Neural cell (in vitro differentiated cells): ENCODE data around the gene TKFC. TPM values are rescaled to one million over a fixed set of nuclear protein-coding genes. Genes with fewer than 3 reads are reported as not detected.

Source experiments
- H2AFZ ChIP-seq: fragments of 200-600, 300-800 bp; sonication (generic), shearing (Covaris generic); 2 replicates; pipeline ENCODE4 v1.6.0; 2014; ENCODE audit warnings: low read depth, mild to moderate bottlenecking, antibody characterized with exemption, low read length, moderate library complexity
- H3F3A ChIP-seq: fragments of 200-600 bp; shearing (Covaris generic); 2 replicates; pipeline ENCODE4 v1.6.1; 2016; ENCODE audit warnings: mild to moderate bottlenecking, moderate library complexity, mixed read lengths, antibody characterized with exemption, low read length; ENCODE audit not compliant: insufficient read depth, poor library complexity, severe bottlenecking
- H3K27ac ChIP-seq: fragments of 200-600, 300-800 bp; sonication (generic), shearing (Covaris generic); 2 replicates; pipeline ENCODE4 v1.5.1; 2014; ENCODE audit warnings: mild to moderate bottlenecking, low read length, moderate library complexity
- H3K27me3 ChIP-seq: fragments of 300-800, 200-600 bp; sonication (generic), shearing (Covaris generic); 2 replicates; pipeline ENCODE4 v1.6.0; 2014; ENCODE audit warnings: mild to moderate bottlenecking, low read depth, low read length, moderate library complexity; ENCODE audit not compliant: insufficient read depth
- H3K36me3 ChIP-seq: fragments of 300-800, 200-600 bp; sonication (generic), shearing (Covaris generic); 2 replicates; pipeline ENCODE4 v1.5.1; 2014; ENCODE audit warnings: mild to moderate bottlenecking, antibody characterized with exemption, low read length, moderate library complexity; ENCODE audit not compliant: insufficient read depth
- H3K4me2 ChIP-seq: fragments of 300-800, 200-600 bp; sonication (generic), shearing (Covaris generic); 2 replicates; pipeline ENCODE4 v1.6.0; 2014; ENCODE audit warnings: mild to moderate bottlenecking, low read length
- H3K4me3 ChIP-seq: fragments of 300-800, 200-600 bp; sonication (generic), shearing (Covaris generic); 2 replicates; pipeline ENCODE4 v1.5.1; 2014; ENCODE audit warnings: mild to moderate bottlenecking, low read length, moderate library complexity
- H3K79me2 ChIP-seq: fragments of 200-600 bp; shearing (Covaris generic); replicated peaks from 2 replicates; pipeline ENCODE4 v1.6.0; 2014; ENCODE audit warnings: mild to moderate bottlenecking, low read length, moderate library complexity; ENCODE audit not compliant: insufficient read depth
- H3K9ac ChIP-seq: fragments of 300-800, 200-600 bp; sonication (generic), shearing (Covaris generic); 2 replicates; pipeline ENCODE4 v1.6.1; 2016; ENCODE audit warnings: mild to moderate bottlenecking, low read length, mixed read lengths
- H3K9me2 ChIP-seq: fragments of 200-600 bp; shearing (Covaris generic); 2 replicates; pipeline ENCODE4 v1.6.1; 2016; ENCODE audit warnings: mild to moderate bottlenecking, low read length, mixed read lengths; ENCODE audit not compliant: insufficient read depth
- H3K9me3 ChIP-seq: fragments of 200-600, 300-800 bp; sonication (generic), shearing (Covaris generic); 2 replicates; pipeline ENCODE4 v1.6.1; 2016; ENCODE audit warnings: mild to moderate bottlenecking, mixed run types, low read length, moderate library complexity, mixed read lengths
- H4K20me1 ChIP-seq: fragments of 200-600 bp; shearing (Covaris generic); 2 replicates; pipeline ENCODE4 v1.6.1; 2016; ENCODE audit warnings: mild to moderate bottlenecking, mixed run types; ENCODE audit not compliant: insufficient read depth
- EP300 ChIP-seq: fragments of 450-650 bp; conservative IDR thresholded peaks from 2 replicates; pipeline ENCODE4 v1.6.1; 2014; ENCODE audit warnings: antibody characterized with exemption, mild to moderate bottlenecking, moderate library complexity; ENCODE audit not compliant: poor library complexity, severe bottlenecking
- EZH2 ChIP-seq: fragments of 200-600, 300-800 bp; shearing (Covaris generic), sonication (generic); IDR thresholded peaks from 2 replicates; pipeline ENCODE4 v1.6.1; 2014; ENCODE audit warnings: antibody characterized with exemption, low read length, borderline replicate concordance, mild to moderate bottlenecking; ENCODE audit not compliant: insufficient read depth, poor library complexity, severe bottlenecking
- MXI1 ChIP-seq: fragments of 450-650 bp; conservative IDR thresholded peaks from 2 replicates; pipeline ENCODE4 v1.6.1; 2014; ENCODE audit warnings: antibody characterized with exemption, mild to moderate bottlenecking; ENCODE audit not compliant: poor library complexity, severe bottlenecking
- POLR2AphosphoS5 ChIP-seq: IDR thresholded peaks from 2 replicates; pipeline ENCODE4 v1.6.1; 2012
- RAD21 ChIP-seq: fragments of 450-650 bp; conservative IDR thresholded peaks from 2 replicates; pipeline ENCODE4 v1.6.1; 2014; ENCODE audit warnings: antibody characterized with exemption, mild to moderate bottlenecking, moderate library complexity
- SMC3 ChIP-seq: fragments of 450-650 bp; conservative IDR thresholded peaks from 2 replicates; pipeline ENCODE4 v1.6.1; 2014; ENCODE audit warnings: antibody characterized with exemption, mild to moderate bottlenecking, moderate library complexity; ENCODE audit not compliant: poor library complexity
- TAF1 ChIP-seq: IDR thresholded peaks from 2 replicates; pipeline ENCODE4 v1.6.1; 2012; ENCODE audit warnings: low read depth
- polyA plus RNA-seq: library from polyadenylated mRNA; depleted of rRNA; stranded (reverse); fragments of >200 nt; gene quantifications from 2 replicates; pipeline ENCODE4 v1.2.3, GENCODE V29; 2014
- TF ChIP-seq, protein P1 (sequence below): fragments of 450-650 bp; IDR thresholded peaks from 2 replicates; pipeline ENCODE4 v1.5.1; 2014; ENCODE audit warnings: antibody characterized with exemption, mild to moderate bottlenecking, moderate library complexity; ENCODE audit not compliant: poor library complexity, severe bottlenecking
- TF ChIP-seq, protein P2 (sequence below): IDR thresholded peaks from 2 replicates; pipeline ENCODE4 v1.6.1; 2012; ENCODE audit warnings: borderline replicate concordance

Gene TKFC
- polyA plus RNA-seq, 1 donor from 2014 or later: 46.0 TPM

- Histone ChIP-seq H3K9me2 (no peaks in the 10 kb centered on the region), H3K27ac (no peak overlapping the region), H3K9me3 (no peaks in the 10 kb centered on the region), H3K36me3 (no peaks in the 10 kb centered on the region), H4K20me1 (no peaks in the 10 kb centered on the region), H3K79me2 (no peaks in the 10 kb centered on the region), H3F3A (no peaks in the 10 kb centered on the region), H2AFZ (no peak overlapping the region), H3K9ac (no peak overlapping the region), H3K4me3 (no peak overlapping the region), H3K27me3 (no peaks in the 10 kb centered on the region), H3K4me2 (no peak overlapping the region)
- no peak for TF ChIP-seq EZH2
- TF ChIP-seq, protein P1, sequence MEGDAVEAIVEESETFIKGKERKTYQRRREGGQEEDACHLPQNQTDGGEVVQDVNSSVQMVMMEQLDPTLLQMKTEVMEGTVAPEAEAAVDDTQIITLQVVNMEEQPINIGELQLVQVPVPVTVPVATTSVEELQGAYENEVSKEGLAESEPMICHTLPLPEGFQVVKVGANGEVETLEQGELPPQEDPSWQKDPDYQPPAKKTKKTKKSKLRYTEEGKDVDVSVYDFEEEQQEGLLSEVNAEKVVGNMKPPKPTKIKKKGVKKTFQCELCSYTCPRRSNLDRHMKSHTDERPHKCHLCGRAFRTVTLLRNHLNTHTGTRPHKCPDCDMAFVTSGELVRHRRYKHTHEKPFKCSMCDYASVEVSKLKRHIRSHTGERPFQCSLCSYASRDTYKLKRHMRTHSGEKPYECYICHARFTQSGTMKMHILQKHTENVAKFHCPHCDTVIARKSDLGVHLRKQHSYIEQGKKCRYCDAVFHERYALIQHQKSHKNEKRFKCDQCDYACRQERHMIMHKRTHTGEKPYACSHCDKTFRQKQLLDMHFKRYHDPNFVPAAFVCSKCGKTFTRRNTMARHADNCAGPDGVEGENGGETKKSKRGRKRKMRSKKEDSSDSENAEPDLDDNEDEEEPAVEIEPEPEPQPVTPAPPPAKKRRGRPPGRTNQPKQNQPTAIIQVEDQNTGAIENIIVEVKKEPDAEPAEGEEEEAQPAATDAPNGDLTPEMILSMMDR: no peak
- TF ChIP-seq TAF1: no peak
- no peak for TF ChIP-seq MXI1
- TF ChIP-seq POLR2AphosphoS5: no peak
- TF ChIP-seq EP300: no peak
- no peak for TF ChIP-seq SMC3
- no peak for TF ChIP-seq RAD21
- TF ChIP-seq, protein P2, sequence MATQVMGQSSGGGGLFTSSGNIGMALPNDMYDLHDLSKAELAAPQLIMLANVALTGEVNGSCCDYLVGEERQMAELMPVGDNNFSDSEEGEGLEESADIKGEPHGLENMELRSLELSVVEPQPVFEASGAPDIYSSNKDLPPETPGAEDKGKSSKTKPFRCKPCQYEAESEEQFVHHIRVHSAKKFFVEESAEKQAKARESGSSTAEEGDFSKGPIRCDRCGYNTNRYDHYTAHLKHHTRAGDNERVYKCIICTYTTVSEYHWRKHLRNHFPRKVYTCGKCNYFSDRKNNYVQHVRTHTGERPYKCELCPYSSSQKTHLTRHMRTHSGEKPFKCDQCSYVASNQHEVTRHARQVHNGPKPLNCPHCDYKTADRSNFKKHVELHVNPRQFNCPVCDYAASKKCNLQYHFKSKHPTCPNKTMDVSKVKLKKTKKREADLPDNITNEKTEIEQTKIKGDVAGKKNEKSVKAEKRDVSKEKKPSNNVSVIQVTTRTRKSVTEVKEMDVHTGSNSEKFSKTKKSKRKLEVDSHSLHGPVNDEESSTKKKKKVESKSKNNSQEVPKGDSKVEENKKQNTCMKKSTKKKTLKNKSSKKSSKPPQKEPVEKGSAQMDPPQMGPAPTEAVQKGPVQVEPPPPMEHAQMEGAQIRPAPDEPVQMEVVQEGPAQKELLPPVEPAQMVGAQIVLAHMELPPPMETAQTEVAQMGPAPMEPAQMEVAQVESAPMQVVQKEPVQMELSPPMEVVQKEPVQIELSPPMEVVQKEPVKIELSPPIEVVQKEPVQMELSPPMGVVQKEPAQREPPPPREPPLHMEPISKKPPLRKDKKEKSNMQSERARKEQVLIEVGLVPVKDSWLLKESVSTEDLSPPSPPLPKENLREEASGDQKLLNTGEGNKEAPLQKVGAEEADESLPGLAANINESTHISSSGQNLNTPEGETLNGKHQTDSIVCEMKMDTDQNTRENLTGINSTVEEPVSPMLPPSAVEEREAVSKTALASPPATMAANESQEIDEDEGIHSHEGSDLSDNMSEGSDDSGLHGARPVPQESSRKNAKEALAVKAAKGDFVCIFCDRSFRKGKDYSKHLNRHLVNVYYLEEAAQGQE: no peak
Measured at GRCh38 chr11:61354208-61354607, 21.2 kb downstream of the TKFC start.

- H3K27ac ChIP-seq: no peak overlapping the region
- no peak overlapping the region for H3K4me3 ChIP-seq
- H3K9me3 ChIP-seq: no peaks in the 10 kb centered on the region
- H4K20me1 ChIP-seq: no peaks in the 10 kb centered on the region
- no peaks in the 10 kb centered on the region for H3K36me3 ChIP-seq
- H3K9me2 ChIP-seq: no peaks in the 10 kb centered on the region
- H3K4me2 ChIP-seq: no peak overlapping the region
- TF ChIP-seq, protein P2: no peak
- TF ChIP-seq MXI1: no peak
- TF ChIP-seq RAD21: no peak
- TF ChIP-seq, protein P1: no peak
- no peak for TF ChIP-seq EP300
- no peak for TF ChIP-seq SMC3
- no peak for TF ChIP-seq POLR2AphosphoS5
- TF ChIP-seq TAF1: no peak
- no peak for TF ChIP-seq EZH2
- H3K79me2 ChIP-seq: peaks cover 8% of the 10 kb centered on the region
- no peak overlapping the region for H3K9ac ChIP-seq
- H3F3A ChIP-seq: no peaks in the 10 kb centered on the region
- no peaks in the 10 kb centered on the region for H3K27me3 ChIP-seq
- no peak overlapping the region for H2AFZ ChIP-seq
Measured at GRCh38 chr11:61356706-61357105, 23.7 kb downstream of the TKFC start.
